IMR-90 (cell line): ENCODE data around the gene OR3A3. TPM values are rescaled to one million over a fixed set of nuclear protein-coding genes. Genes with fewer than 3 reads are reported as not detected.
"Not testable (repeated sequence)": the region's sequence is repeated elsewhere in the genome, so short reads cannot be mapped to it uniquely, and the experiment has no call there.

Experiments
- ATAC-seq: fragments of 200-7000 bp; cut with Tn5 transposase; 2 replicates; pipeline ENCODE4 v1.9.1; 2020; ENCODE audit warnings: low read depth, mild to moderate bottlenecking, moderate library complexity
- BruUV-seq: library from RNA; stranded (reverse); fragments of 400-500 nt; replicated peaks from 2 replicates; lab custom pipeline; 2021; lab: Mats Ljungman, UMichigan
- CTCF ChIA-PET: fragments of 300-600 bp; formaldehyde crosslinking; extraction: SDS; loops from one replicate; lab custom pipeline; 2021; ENCODE audit warnings: antibody characterized with exemption; lab: Yijun Ruan, JAX
- POLR2A ChIA-PET: fragments of 300-600 bp; sonication (Branson Sonifier 250); formaldehyde crosslinking; loops from one replicate; lab custom pipeline; 2022; ENCODE audit warnings: antibody characterized with exemption; ENCODE audit not compliant: unreplicated experiment; lab: Charles Lee
- DNase-seq: peaks from one replicate; pipeline ENCODE4 v3.0.0; 2013
- H2AFZ ChIP-seq: replicated peaks from 2 replicates; pipeline ENCODE3; 2013; ENCODE audit warnings: low read length, mild to moderate bottlenecking; ENCODE audit not compliant: poor library complexity
- H2AK5ac ChIP-seq: 2 replicates; pipeline ENCODE4 v1.6.1; 2013; ENCODE audit warnings: low read depth, low read length, inconsistent platforms
- H2AK9ac ChIP-seq: replicated peaks from 2 replicates; pipeline ENCODE3; 2013; ENCODE audit warnings: mild to moderate bottlenecking, low read depth, low read length, moderate library complexity; ENCODE audit not compliant: poor library complexity
- H2BK120ac ChIP-seq: 2 replicates; pipeline ENCODE4 v1.6.1; 2013; ENCODE audit warnings: low read depth, low read length, inconsistent platforms
- H2BK15ac ChIP-seq: 3 replicates; pipeline ENCODE4 v1.6.1; 2013; ENCODE audit warnings: low read depth, low read length, inconsistent platforms
- H2BK20ac ChIP-seq: 2 replicates; pipeline ENCODE4 v1.6.1; 2013; ENCODE audit warnings: low read depth, mild to moderate bottlenecking, inconsistent platforms, low read length, moderate library complexity
- H2BK5ac ChIP-seq: 2 replicates; pipeline ENCODE4 v1.6.1; 2013; ENCODE audit warnings: mild to moderate bottlenecking, low read depth, low read length, inconsistent platforms; ENCODE audit not compliant: poor library complexity, severe bottlenecking
- H3K14ac ChIP-seq: replicated peaks from 2 replicates; pipeline ENCODE4 v1.6.1; 2013; ENCODE audit warnings: low read depth, low read length, inconsistent platforms
- H3K18ac ChIP-seq: 2 replicates; pipeline ENCODE4 v1.6.1; 2013; ENCODE audit warnings: low read depth, low read length, control low read depth
- H3K23ac ChIP-seq: 2 replicates; pipeline ENCODE4 v1.6.1; 2013; ENCODE audit warnings: low read depth, low read length, inconsistent platforms
- H3K27ac ChIP-seq: 2 replicates; pipeline ENCODE4 v1.5.1; 2013; ENCODE audit warnings: mild to moderate bottlenecking, control low read depth, low read length; ENCODE audit not compliant: insufficient read depth
- H3K27me3 ChIP-seq: 2 replicates; pipeline ENCODE4 v1.6.1; 2013; ENCODE audit warnings: low read length; ENCODE audit not compliant: control insufficient read depth, insufficient read depth
- H3K36me3 ChIP-seq: 2 replicates; pipeline ENCODE4 v1.6.1; 2013; ENCODE audit warnings: low read length, mixed read lengths; ENCODE audit not compliant: control insufficient read depth, insufficient read depth
- H3K4ac ChIP-seq: 2 replicates; pipeline ENCODE4 v1.6.1; 2013; ENCODE audit warnings: low read depth, low read length, inconsistent platforms
- H3K4me1 ChIP-seq: 2 replicates; pipeline ENCODE4 v1.6.1; 2013; ENCODE audit warnings: low read length, mixed read lengths; ENCODE audit not compliant: control insufficient read depth, insufficient read depth
- H3K4me2 ChIP-seq: 2 replicates; pipeline ENCODE4 v1.6.1; 2013; ENCODE audit warnings: low read depth, mild to moderate bottlenecking, control low read depth, low read length, moderate library complexity
- H3K4me3 ChIP-seq: 2 replicates; pipeline ENCODE4 v1.5.1; 2013; ENCODE audit warnings: low read depth, mild to moderate bottlenecking, control low read depth, low read length, moderate library complexity; ENCODE audit not compliant: insufficient read depth
- H3K56ac ChIP-seq: 2 replicates; pipeline ENCODE4 v1.6.1; 2013; ENCODE audit warnings: low read length, inconsistent platforms; ENCODE audit not compliant: insufficient read depth; ENCODE audit errors: extremely low read depth
- H3K79me1 ChIP-seq, 2 experiments: 2 replicates each; pipeline ENCODE4 v1.6.1; 2013; ENCODE audit warnings: low read length in 2 of 2, inconsistent platforms in 1 of 2, low read depth in 1 of 2
- H3K9ac ChIP-seq: 2 replicates; pipeline ENCODE4 v1.6.1; 2013; ENCODE audit warnings: low read depth, low read length, control low read depth
- H3K9me1 ChIP-seq: 2 replicates; pipeline ENCODE4 v1.6.1; 2013; ENCODE audit warnings: low read length, inconsistent platforms; ENCODE audit not compliant: insufficient read depth
- H3K9me3 ChIP-seq: 2 replicates; pipeline ENCODE4 v1.6.1; 2013; ENCODE audit warnings: low read length; ENCODE audit not compliant: control insufficient read depth, insufficient read depth
- H4K20me1 ChIP-seq: 2 replicates; pipeline ENCODE4 v1.6.1; 2013; ENCODE audit warnings: low read length, inconsistent platforms; ENCODE audit not compliant: insufficient read depth
- H4K5ac ChIP-seq: 2 replicates; pipeline ENCODE4 v1.6.1; 2013; ENCODE audit warnings: mild to moderate bottlenecking, low read depth, low read length, control low read depth
- H4K8ac ChIP-seq, 2 experiments: 2 replicates each; pipeline ENCODE4 v1.6.1; 2013; ENCODE audit warnings: low read depth in 2 of 2, low read length in 2 of 2, control low read depth in 1 of 2, inconsistent platforms in 1 of 2
- H4K91ac ChIP-seq: 2 replicates; pipeline ENCODE4 v1.6.1; 2013; ENCODE audit warnings: low read depth, low read length, inconsistent platforms; ENCODE audit not compliant: insufficient read depth
- WGBS, 2 experiments: methylation state at CpG; one replicate each; pipeline versions ENCODE4 v1.1.5 to v1.1.7; 2013; ENCODE audit warnings: missing lambda C conversion rate in 2 of 2; ENCODE audit not compliant: insufficient read length in 1 of 2; ENCODE audit errors: extremely low coverage in 2 of 2; 5-methylcytosine and 5-hydroxymethylcytosine counted together
- dilution Hi-C: fragments of 300-500 bp; cut with HindIII; formaldehyde crosslinking; loops from one replicate; pipeline ENCODE4 v1.14.3; 2018; ENCODE audit warnings: low sequenced_read_pairs; ENCODE audit not compliant: unreplicated experiment
- in situ Hi-C: fragments of 300-500 bp; cut with MboI; formaldehyde crosslinking; loops from 3 replicates; pipeline ENCODE4 v1.14.3; 2019; ENCODE audit warnings: low sequenced_read_pairs, inconsistent platforms, mixed read lengths
- intact Hi-C: fragments of 100-400 bp; cut with micrococcal nuclease; formaldehyde crosslinking; loops from 2 replicates; pipeline ENCODE4 v1.10.0; 2022
- polyA plus RNA-seq, 3 experiments: library from polyadenylated mRNA; depleted of rRNA; stranded (reverse); fragments of >200 nt; gene quantifications; 2 replicates each; pipeline ENCODE4 v1.2.3, GENCODE V29; 2012; ENCODE audit warnings: low replicate concordance in 1 of 3
- total RNA-seq: library from RNA; depleted of rRNA; stranded (reverse); fragments of >200 nt; gene quantifications from 2 replicates; pipeline ENCODE4 v1.2.3, GENCODE V29; 2012

OR3A3 gene
- total and polyA plus RNA-seq, 2 of the 4 experiments (the other 2 are of a cell fraction), result not detected

GRCh38 chr17:3371167-3371566, 40.0 kb upstream of the OR3A3 start:
- POLR2A ChIA-PET, intact Hi-C loops, ATAC-seq, DNase-seq, H3K9me3 ChIP-seq, H3K14ac ChIP-seq, H3K18ac ChIP-seq, H2AK5ac ChIP-seq, BruUV-seq, H4K8ac ChIP-seq, H3K4me3 ChIP-seq, H3K9ac ChIP-seq, H3K23ac ChIP-seq, H3K4ac ChIP-seq, H3K36me3 ChIP-seq, H3K79me1 ChIP-seq, in situ Hi-C loops, H3K56ac ChIP-seq, H2AK9ac ChIP-seq, H2BK15ac ChIP-seq, H3K27ac ChIP-seq, H2BK20ac ChIP-seq, H3K27me3 ChIP-seq, H3K4me1 ChIP-seq, dilution Hi-C loops, H3K4me2 ChIP-seq, H4K20me1 ChIP-seq, H4K5ac ChIP-seq, H2BK120ac ChIP-seq, CTCF ChIA-PET, H2AFZ ChIP-seq, H3K9me1 ChIP-seq, H4K91ac ChIP-seq, H2BK5ac ChIP-seq: not testable (repeated sequence)
- no CpG with 5 or more reads among the region's 31 CpGs for WGBS, 2 experiments
